ENCODE data around the gene RBM45. TPM values are rescaled to one million over a fixed set of nuclear protein-coding genes. Genes with fewer than 3 reads are reported as not detected.

RBM45 gene
- polyA plus RNA-seq, 1 donor from 2014 or later, result 30.3 TPM

- Histone ChIP-seq H3K27ac (ENCODE audit: low read length) (no peak overlapping the region), H3K9ac (ENCODE audit: low read length) (no peak overlapping the region), H3K4me3 (ENCODE audit: low read length) (peak overlapping the region; percentile 84), H3K9me3 (ENCODE audit: low read length) (no peaks in the 10 kb centered on the region), H2AFZ (ENCODE audit: low read depth, low read length) (no peak overlapping the region), H3K27me3 (ENCODE audit: insufficient read depth, low read depth, low read length) (no peaks in the 10 kb centered on the region), H3K9me2 (ENCODE audit: insufficient read depth, low read length) (no peaks in the 10 kb centered on the region), H3K4me2 (ENCODE audit: low read length) (no peak overlapping the region), H3K79me2 (replicated peaks; ENCODE audit: insufficient read depth, low read length) (no peaks in the 10 kb centered on the region), H4K20me1 (ENCODE audit: insufficient read depth) (no peaks in the 10 kb centered on the region), H3F3A (ENCODE audit: insufficient read depth, low read length, poor library complexity, severe bottlenecking) (no peaks in the 10 kb centered on the region), H3K36me3 (ENCODE audit: insufficient read depth, low read length) (no peaks in the 10 kb centered on the region)
- no peak for TF ChIP-seq TAF1 (IDR thresholded peaks at IDR 0.05; ENCODE audit: low read depth)
- no peak for TF ChIP-seq SMC3 (conservative IDR thresholded peaks at IDR 0.05; ENCODE audit: poor library complexity)
- no peak for TF ChIP-seq EZH2 (IDR thresholded peaks at IDR 0.05; ENCODE audit: borderline replicate concordance, insufficient read depth, low read length, poor library complexity, severe bottlenecking)
- no peak for TF ChIP-seq EP300 (conservative IDR thresholded peaks at IDR 0.05; ENCODE audit: poor library complexity, severe bottlenecking)
- TF ChIP-seq POLR2AphosphoS5 (IDR thresholded peaks at IDR 0.05), result no peak
- TF ChIP-seq MXI1 (conservative IDR thresholded peaks at IDR 0.05; ENCODE audit: poor library complexity, severe bottlenecking), result no peak
- TF ChIP-seq RAD21 (conservative IDR thresholded peaks at IDR 0.05), result no peak
These were observed 494 bp upstream of the RBM45 start for GRCh38 chr2:178111743-178112142.

- Histone ChIP-seq H2AFZ (ENCODE audit: low read depth, low read length) (no peak overlapping the region), H3K4me3 (ENCODE audit: low read length) (no peak overlapping the region), H3K27me3 (ENCODE audit: insufficient read depth, low read depth, low read length) (no peaks in the 10 kb centered on the region), H3K27ac (ENCODE audit: low read length) (no peak overlapping the region), H3K9me3 (ENCODE audit: low read length) (no peaks in the 10 kb centered on the region), H3F3A (ENCODE audit: insufficient read depth, low read length, poor library complexity, severe bottlenecking) (no peaks in the 10 kb centered on the region), H3K4me2 (ENCODE audit: low read length) (no peak overlapping the region), H3K36me3 (ENCODE audit: insufficient read depth, low read length) (no peaks in the 10 kb centered on the region), H3K9me2 (ENCODE audit: insufficient read depth, low read length) (no peaks in the 10 kb centered on the region), H3K79me2 (replicated peaks; ENCODE audit: insufficient read depth, low read length) (no peaks in the 10 kb centered on the region), H4K20me1 (ENCODE audit: insufficient read depth) (no peaks in the 10 kb centered on the region), H3K9ac (ENCODE audit: low read length) (no peak overlapping the region)
- TF ChIP-seq SMC3 (conservative IDR thresholded peaks at IDR 0.05; ENCODE audit: poor library complexity), result no peak
- TF ChIP-seq, protein P1, sequence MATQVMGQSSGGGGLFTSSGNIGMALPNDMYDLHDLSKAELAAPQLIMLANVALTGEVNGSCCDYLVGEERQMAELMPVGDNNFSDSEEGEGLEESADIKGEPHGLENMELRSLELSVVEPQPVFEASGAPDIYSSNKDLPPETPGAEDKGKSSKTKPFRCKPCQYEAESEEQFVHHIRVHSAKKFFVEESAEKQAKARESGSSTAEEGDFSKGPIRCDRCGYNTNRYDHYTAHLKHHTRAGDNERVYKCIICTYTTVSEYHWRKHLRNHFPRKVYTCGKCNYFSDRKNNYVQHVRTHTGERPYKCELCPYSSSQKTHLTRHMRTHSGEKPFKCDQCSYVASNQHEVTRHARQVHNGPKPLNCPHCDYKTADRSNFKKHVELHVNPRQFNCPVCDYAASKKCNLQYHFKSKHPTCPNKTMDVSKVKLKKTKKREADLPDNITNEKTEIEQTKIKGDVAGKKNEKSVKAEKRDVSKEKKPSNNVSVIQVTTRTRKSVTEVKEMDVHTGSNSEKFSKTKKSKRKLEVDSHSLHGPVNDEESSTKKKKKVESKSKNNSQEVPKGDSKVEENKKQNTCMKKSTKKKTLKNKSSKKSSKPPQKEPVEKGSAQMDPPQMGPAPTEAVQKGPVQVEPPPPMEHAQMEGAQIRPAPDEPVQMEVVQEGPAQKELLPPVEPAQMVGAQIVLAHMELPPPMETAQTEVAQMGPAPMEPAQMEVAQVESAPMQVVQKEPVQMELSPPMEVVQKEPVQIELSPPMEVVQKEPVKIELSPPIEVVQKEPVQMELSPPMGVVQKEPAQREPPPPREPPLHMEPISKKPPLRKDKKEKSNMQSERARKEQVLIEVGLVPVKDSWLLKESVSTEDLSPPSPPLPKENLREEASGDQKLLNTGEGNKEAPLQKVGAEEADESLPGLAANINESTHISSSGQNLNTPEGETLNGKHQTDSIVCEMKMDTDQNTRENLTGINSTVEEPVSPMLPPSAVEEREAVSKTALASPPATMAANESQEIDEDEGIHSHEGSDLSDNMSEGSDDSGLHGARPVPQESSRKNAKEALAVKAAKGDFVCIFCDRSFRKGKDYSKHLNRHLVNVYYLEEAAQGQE (IDR thresholded peaks at IDR 0.05; ENCODE audit: borderline replicate concordance), result no peak
- TF ChIP-seq, protein P2, sequence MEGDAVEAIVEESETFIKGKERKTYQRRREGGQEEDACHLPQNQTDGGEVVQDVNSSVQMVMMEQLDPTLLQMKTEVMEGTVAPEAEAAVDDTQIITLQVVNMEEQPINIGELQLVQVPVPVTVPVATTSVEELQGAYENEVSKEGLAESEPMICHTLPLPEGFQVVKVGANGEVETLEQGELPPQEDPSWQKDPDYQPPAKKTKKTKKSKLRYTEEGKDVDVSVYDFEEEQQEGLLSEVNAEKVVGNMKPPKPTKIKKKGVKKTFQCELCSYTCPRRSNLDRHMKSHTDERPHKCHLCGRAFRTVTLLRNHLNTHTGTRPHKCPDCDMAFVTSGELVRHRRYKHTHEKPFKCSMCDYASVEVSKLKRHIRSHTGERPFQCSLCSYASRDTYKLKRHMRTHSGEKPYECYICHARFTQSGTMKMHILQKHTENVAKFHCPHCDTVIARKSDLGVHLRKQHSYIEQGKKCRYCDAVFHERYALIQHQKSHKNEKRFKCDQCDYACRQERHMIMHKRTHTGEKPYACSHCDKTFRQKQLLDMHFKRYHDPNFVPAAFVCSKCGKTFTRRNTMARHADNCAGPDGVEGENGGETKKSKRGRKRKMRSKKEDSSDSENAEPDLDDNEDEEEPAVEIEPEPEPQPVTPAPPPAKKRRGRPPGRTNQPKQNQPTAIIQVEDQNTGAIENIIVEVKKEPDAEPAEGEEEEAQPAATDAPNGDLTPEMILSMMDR (IDR thresholded peaks at IDR 0.05; ENCODE audit: poor library complexity, severe bottlenecking), result no peak
- TF ChIP-seq EZH2 (IDR thresholded peaks at IDR 0.05; ENCODE audit: borderline replicate concordance, insufficient read depth, low read length, poor library complexity, severe bottlenecking), result no peak
These were observed 2.2 kb downstream of the RBM45 start for GRCh38 chr2:178114462-178114861.

GRCh38 chr2:178115271-178115670 lies 3.0 kb downstream of the RBM45 start:
- no peaks in the 10 kb centered on the region for H3K9me2 ChIP-seq (ENCODE audit: insufficient read depth, low read length)
- H3K27me3 ChIP-seq (ENCODE audit: insufficient read depth, low read depth, low read length), result no peaks in the 10 kb centered on the region
- no peaks in the 10 kb centered on the region for H4K20me1 ChIP-seq (ENCODE audit: insufficient read depth)
- H3K9ac ChIP-seq (ENCODE audit: low read length), result no peak overlapping the region
- no peak overlapping the region for H3K27ac ChIP-seq (ENCODE audit: low read length)
- no peaks in the 10 kb centered on the region for H3K79me2 ChIP-seq (replicated peaks; ENCODE audit: insufficient read depth, low read length)
- no peaks in the 10 kb centered on the region for H3F3A ChIP-seq (ENCODE audit: insufficient read depth, low read length, poor library complexity, severe bottlenecking)
- H3K9me3 ChIP-seq (ENCODE audit: low read length), result no peaks in the 10 kb centered on the region
- TF ChIP-seq MXI1 (conservative IDR thresholded peaks at IDR 0.05; ENCODE audit: poor library complexity, severe bottlenecking), result no peak
- no peak for TF ChIP-seq SMC3 (conservative IDR thresholded peaks at IDR 0.05; ENCODE audit: poor library complexity)
- TF ChIP-seq POLR2AphosphoS5 (IDR thresholded peaks at IDR 0.05), result no peak
- TF ChIP-seq RAD21 (conservative IDR thresholded peaks at IDR 0.05), result no peak
- no peak for TF ChIP-seq EZH2 (IDR thresholded peaks at IDR 0.05; ENCODE audit: borderline replicate concordance, insufficient read depth, low read length, poor library complexity, severe bottlenecking)
- TF ChIP-seq EP300 (conservative IDR thresholded peaks at IDR 0.05; ENCODE audit: poor library complexity, severe bottlenecking), result no peak
- TF ChIP-seq TAF1 (IDR thresholded peaks at IDR 0.05; ENCODE audit: low read depth), result no peak
- TF ChIP-seq, protein P2 (IDR thresholded peaks at IDR 0.05; ENCODE audit: poor library complexity, severe bottlenecking), result no peak
- TF ChIP-seq, protein P1 (IDR thresholded peaks at IDR 0.05; ENCODE audit: borderline replicate concordance), result no peak
- no peak overlapping the region for H3K4me2 ChIP-seq (ENCODE audit: low read length)
- no peak overlapping the region for H3K4me3 ChIP-seq (ENCODE audit: low read length)
- H2AFZ ChIP-seq (ENCODE audit: low read depth, low read length), result no peak overlapping the region
- H3K36me3 ChIP-seq (ENCODE audit: insufficient read depth, low read length), result no peaks in the 10 kb centered on the region
